ENCODE data around the gene ATP6V1B1.
A peak's percentile ranks its signal among the peaks of the same experiment; 100 is the strongest.

Gene ATP6V1B1

GRCh38 chr2:70921031-70921430 lies 14.7 kb upstream of the ATP6V1B1 start:
- DNase-seq (ENCODE audit: low read depth), result no peak
- no peak for TF ChIP-seq CTCF (conservative IDR thresholded peaks at IDR 0.05; ENCODE audit: low read depth, low read length)
- no peak overlapping the region for H3K4me3 ChIP-seq (ENCODE audit: low read depth, low read length)

- no peak for TF ChIP-seq CTCF (conservative IDR thresholded peaks at IDR 0.05; ENCODE audit: low read depth, low read length)
- peak; percentile 43 for DNase-seq (ENCODE audit: low read depth)
- no peak overlapping the region for H3K4me3 ChIP-seq (ENCODE audit: low read depth, low read length)
Measured at GRCh38 chr2:70921839-70922234, 13.9 kb upstream of the ATP6V1B1 start.

- TF ChIP-seq CTCF (conservative IDR thresholded peaks at IDR 0.05; ENCODE audit: low read depth, low read length), result no peak
- H3K4me3 ChIP-seq (ENCODE audit: low read depth, low read length), result no peak overlapping the region
- peak; percentile 6 for DNase-seq (ENCODE audit: low read depth)
Measured at GRCh38 chr2:70922235-70923234, 13.2 kb upstream of the ATP6V1B1 start.

GRCh38 chr2:70923378-70924015 lies 12.2 kb upstream of the ATP6V1B1 start:
- peak; percentile 14 for DNase-seq (ENCODE audit: low read depth)
- TF ChIP-seq CTCF (conservative IDR thresholded peaks at IDR 0.05; ENCODE audit: low read depth, low read length), result peak; percentile 46

GRCh38 chr2:70926042-70926441 lies 9.7 kb upstream of the ATP6V1B1 start:
- DNase-seq (ENCODE audit: low read depth), result no peak
- no peak overlapping the region for H3K4me3 ChIP-seq (ENCODE audit: low read depth, low read length)
- no peak for TF ChIP-seq CTCF (conservative IDR thresholded peaks at IDR 0.05; ENCODE audit: low read depth, low read length)

More at GRCh38 chr2:70923378-70924015, 12.2 kb upstream of the ATP6V1B1 start:
- no peak overlapping the region for H3K4me3 ChIP-seq (ENCODE audit: low read depth, low read length)

- no peak for TF ChIP-seq CTCF (conservative IDR thresholded peaks at IDR 0.05; ENCODE audit: low read depth, low read length)
- H3K4me3 ChIP-seq (ENCODE audit: low read depth, low read length), result no peak overlapping the region
- DNase-seq (ENCODE audit: low read depth), result no peak
Measured at GRCh38 chr2:70927138-70927537, 8.6 kb upstream of the ATP6V1B1 start.
